CD4-positive, alpha-beta T cell treated with Interleukin-6 for 4 hours (primary cell): ENCODE results near the gene TPX2.
"Not testable (repeated sequence)": the region's sequence is repeated elsewhere in the genome, so short reads cannot be mapped to it uniquely, and the experiment has no call there.

ENCODE experiments used
- DNase-seq: peaks from one replicate; pipeline ENCODE4 v3.0.0-alpha.2; 2020; ENCODE audit warnings: mixed read lengths

TPX2 gene

GRCh38 chr20:31720486-31721407, 18.3 kb upstream of the TPX2 start:
- peak; percentile 26 for DNase-seq

GRCh38 chr20:31721408-31722256, 17.5 kb upstream of the TPX2 start:
- peak; percentile 6 for DNase-seq

- DNase-seq, result peak; percentile 71
Observed at GRCh38 chr20:31722257-31723068, 16.6 kb upstream of the TPX2 start, which contains the start of gene BCL2L1. Gene BCL2L1 (minus strand): TSS chr20:31722868. CDS start chr20:31722218, 650 bp downstream.

GRCh38 chr20:31723069-31723318, 16.1 kb upstream of the TPX2 start:
- DNase-seq, result no peak

GRCh38 chr20:31723319-31724078, 15.6 kb upstream of the TPX2 start:
- DNase-seq, result peak; percentile 98

- no peak for DNase-seq
Observed at GRCh38 chr20:31731321-31731717, 7.8 kb upstream of the TPX2 start.

GRCh38 chr20:31739550-31739977, 474 bp downstream of the TPX2 start:
- no peak for DNase-seq

GRCh38 chr20:31740208-31740607, 1.1 kb downstream of the TPX2 start:
- DNase-seq, result no peak

GRCh38 chr20:31740656-31741323, 1.7 kb downstream of the TPX2 start:
- no peak for DNase-seq

- no peak for DNase-seq
Observed at GRCh38 chr20:31746068-31746878, 7.2 kb downstream of the TPX2 start.

- DNase-seq, result not testable (repeated sequence)
Observed at GRCh38 chr20:31747028-31747427, 7.9 kb downstream of the TPX2 start.

- DNase-seq, result no peak
Observed at GRCh38 chr20:31747640-31748039, 8.6 kb downstream of the TPX2 start.

- no peak for DNase-seq
Observed at GRCh38 chr20:31749223-31749622, 10.1 kb downstream of the TPX2 start.

- no peak for DNase-seq
Observed at GRCh38 chr20:31751126-31751525, 12.0 kb downstream of the TPX2 start.

GRCh38 chr20:31757254-31757653, 18.2 kb downstream of the TPX2 start:
- DNase-seq, result no peak

GRCh38 chr20:31758521-31758920, 19.4 kb downstream of the TPX2 start:
- no peak for DNase-seq

GRCh38 chr20:31758991-31759390, 19.9 kb downstream of the TPX2 start:
- no peak for DNase-seq

- DNase-seq, result no peak
Observed at GRCh38 chr20:31759836-31760518, 20.9 kb downstream of the TPX2 start.

GRCh38 chr20:31760519-31761240, 21.6 kb downstream of the TPX2 start:
- no peak for DNase-seq
